Retinal pigment epithelial cell (primary cell): ENCODE data around the gene MKX.

Experiments used
- DNase-seq: peaks from one replicate; pipeline ENCODE4 v3.0.0-alpha.2; 2010; ENCODE audit warnings: low read depth
- H3K4me3 ChIP-seq: 2 replicates; pipeline ENCODE4 v1.5.1; 2011; ENCODE audit warnings: mild to moderate bottlenecking, low read length, control low read depth, moderate library complexity
- TF ChIP-seq, protein P1 (sequence below): conservative IDR thresholded peaks from 2 replicates; pipeline ENCODE4 v1.5.1; 2011; ENCODE audit warnings: low read depth, low read length, control low read depth, inconsistent platforms

The MKX gene

DNA sequence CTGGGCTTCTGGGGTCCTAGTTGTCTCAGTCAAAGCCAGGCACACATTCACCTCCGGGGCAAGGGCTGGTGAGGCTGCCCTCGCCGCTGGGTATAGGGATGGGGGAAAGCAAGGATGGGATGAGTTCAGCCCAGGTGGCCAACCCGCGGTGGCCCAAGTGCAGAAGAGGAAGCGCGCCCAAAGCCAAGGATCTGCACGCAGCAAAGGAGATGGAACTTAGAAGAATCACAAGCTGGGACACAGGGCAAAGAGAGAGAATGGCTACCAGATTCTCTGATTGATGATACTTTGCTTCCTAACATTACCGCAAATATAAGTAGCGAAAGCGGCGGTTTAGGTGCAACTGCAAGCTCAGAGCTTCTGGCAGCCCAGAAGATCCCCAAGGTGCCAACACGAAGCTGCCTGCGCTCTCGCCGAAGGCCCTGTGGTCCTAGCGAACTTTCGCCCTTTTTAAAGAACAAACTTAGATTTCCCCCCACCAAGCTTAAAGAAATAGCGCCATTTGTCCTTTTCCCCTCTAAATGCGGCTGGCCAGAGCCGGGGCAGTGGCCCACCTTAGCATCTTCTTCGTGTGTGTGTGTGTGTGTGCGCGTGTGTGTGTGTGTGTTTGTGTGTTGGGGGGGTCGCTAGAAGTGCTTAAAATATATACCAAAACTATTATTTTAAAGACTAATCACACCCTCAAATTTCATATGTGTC, 927 bp upstream of the MKX start:
- TF ChIP-seq, protein P1, sequence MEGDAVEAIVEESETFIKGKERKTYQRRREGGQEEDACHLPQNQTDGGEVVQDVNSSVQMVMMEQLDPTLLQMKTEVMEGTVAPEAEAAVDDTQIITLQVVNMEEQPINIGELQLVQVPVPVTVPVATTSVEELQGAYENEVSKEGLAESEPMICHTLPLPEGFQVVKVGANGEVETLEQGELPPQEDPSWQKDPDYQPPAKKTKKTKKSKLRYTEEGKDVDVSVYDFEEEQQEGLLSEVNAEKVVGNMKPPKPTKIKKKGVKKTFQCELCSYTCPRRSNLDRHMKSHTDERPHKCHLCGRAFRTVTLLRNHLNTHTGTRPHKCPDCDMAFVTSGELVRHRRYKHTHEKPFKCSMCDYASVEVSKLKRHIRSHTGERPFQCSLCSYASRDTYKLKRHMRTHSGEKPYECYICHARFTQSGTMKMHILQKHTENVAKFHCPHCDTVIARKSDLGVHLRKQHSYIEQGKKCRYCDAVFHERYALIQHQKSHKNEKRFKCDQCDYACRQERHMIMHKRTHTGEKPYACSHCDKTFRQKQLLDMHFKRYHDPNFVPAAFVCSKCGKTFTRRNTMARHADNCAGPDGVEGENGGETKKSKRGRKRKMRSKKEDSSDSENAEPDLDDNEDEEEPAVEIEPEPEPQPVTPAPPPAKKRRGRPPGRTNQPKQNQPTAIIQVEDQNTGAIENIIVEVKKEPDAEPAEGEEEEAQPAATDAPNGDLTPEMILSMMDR, result no peak
- DNase-seq, result no peak
- H3K4me3 ChIP-seq, result peak overlapping the region; percentile 31

DNA sequence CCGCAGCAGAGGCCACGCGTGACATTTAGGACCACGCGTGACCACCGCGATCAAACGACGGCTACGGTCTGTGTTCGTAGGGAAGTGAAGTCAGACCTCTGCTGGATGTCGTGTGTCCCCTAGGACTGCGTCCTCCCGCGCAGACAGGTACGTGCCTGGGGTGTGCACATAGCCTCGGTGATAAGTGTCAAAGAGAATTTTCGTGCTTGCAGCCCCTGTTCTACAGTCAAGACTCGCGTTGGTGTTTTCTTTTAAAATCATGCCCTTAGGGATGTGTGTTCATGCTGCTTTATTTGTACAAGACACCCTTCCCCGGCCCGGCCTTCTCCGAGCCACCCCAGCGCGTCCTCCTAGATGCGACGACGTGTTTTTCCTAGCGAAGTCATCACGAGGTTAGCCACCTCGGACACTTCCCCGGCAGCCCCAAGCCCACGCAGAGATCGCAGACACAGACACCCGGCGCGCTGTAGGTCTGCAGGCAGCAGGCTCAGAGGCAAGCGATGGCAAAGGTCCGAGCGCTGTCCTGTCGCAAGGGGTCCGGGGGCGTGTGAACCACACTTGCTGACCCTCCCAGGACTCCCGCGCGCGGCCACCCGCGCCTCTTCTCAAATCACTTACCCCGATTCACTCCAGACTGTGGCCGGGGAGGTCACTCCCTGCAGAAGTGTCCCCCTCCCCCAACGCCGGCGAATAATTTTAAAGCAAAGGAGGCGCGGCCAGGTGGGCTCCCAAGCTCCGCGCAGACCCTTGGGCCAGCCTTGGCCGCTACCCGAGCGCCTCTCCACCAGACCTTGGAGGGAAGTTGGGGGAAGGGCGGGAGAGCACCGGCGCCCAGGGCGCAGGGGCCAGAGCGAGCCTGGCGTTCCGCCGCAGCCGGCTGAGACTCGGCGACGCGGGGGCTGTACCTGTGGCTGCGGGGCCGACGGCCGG, 552 bp downstream of the MKX start:
- TF ChIP-seq, protein P1, result no peak
- DNase-seq, result no peak
- H3K4me3 ChIP-seq, result peak overlapping the region; percentile 10

DNA sequence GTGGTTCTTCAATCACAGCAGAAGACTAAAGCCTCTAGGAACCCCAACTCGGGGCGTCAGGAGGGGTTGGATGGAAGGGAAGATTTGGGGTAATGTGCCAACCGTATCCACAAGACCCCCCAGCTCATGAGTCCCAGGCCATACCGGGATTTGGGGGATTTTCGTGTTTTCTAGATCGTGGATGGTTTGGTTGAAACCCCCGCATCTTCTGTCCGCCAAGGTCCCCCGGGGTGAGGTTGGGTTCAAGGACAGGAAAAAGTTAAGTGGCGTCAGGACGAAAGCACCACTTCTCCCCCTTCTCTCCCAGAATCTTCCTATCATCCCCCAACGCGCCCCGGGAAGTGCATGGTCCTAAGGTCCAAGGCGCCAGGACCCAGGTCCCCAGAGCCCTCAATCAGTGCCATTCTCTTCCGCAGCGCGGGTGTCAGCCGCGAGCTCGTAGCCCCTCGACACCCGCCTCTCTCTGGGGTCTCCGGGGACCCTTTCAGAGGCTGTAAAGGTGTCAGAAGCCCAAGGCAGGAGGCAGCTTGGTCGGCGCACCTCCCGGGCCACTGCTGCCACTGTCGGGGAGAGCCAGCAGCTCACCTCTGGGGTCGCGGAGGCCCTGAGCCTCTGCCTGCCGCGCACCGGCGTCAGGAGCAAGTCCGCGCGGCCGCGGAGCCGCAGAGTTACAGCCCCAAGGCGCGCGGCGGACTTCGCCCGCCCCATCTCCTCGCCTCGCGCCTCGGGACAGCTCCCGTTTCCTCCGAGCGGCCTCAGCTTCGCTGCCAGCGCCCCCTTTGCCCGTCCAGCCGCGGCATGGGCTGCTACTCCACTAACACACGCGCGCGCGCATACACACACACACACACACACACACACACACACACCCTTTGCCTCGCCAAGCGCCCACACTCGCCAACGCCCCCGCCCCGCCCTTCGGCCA, 1.5 kb downstream of the MKX start:
- DNase-seq, result no peak
- H3K4me3 ChIP-seq, result peak overlapping the region; percentile 55
- TF ChIP-seq, protein P1, result no peak

DNA sequence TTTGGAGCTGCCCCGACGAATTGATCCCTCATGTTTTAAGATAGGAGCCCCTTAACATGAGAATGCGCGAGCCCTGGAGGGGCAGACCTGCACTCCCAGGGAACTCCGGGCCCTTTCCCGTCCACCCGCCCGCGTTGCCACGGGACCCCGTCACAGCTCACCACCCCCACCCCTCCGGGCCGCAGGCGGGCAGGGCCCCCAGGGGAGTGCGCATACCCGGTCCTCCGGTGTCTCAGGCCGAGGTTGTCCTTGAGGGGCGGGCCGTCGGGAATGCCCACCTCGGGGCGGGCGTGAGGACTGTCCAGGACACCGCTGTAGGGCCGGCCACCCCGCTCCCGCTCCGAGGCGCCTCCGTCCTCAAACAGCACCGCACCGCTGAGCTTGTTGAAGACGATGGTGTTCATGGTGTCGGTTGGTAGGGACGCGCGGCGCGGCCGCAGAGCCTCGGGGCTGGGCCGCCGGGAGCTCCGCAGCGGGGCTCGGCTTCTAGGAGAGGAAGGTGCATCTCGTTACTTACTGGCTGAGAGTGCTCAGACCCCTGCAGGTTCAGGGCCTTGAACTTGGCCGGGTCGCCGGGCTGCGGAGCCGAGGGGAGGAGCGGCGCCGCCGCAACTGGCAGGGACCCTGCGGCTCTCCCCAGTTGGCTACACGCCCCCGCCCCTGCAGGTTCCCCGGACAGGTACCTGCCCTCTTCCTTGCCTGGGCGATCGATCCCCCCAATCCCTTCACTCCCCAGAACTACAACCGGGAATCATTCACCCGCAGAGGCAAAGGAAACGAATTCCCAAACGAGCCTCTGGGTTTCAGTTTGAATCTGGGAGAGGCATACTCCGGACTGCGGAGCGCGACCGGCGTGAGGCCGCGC, 2.4 kb downstream of the MKX start:
- TF ChIP-seq, protein P1, result no peak
- H3K4me3 ChIP-seq, result peak overlapping the region; percentile 55
- DNase-seq, result no peak

DNA sequence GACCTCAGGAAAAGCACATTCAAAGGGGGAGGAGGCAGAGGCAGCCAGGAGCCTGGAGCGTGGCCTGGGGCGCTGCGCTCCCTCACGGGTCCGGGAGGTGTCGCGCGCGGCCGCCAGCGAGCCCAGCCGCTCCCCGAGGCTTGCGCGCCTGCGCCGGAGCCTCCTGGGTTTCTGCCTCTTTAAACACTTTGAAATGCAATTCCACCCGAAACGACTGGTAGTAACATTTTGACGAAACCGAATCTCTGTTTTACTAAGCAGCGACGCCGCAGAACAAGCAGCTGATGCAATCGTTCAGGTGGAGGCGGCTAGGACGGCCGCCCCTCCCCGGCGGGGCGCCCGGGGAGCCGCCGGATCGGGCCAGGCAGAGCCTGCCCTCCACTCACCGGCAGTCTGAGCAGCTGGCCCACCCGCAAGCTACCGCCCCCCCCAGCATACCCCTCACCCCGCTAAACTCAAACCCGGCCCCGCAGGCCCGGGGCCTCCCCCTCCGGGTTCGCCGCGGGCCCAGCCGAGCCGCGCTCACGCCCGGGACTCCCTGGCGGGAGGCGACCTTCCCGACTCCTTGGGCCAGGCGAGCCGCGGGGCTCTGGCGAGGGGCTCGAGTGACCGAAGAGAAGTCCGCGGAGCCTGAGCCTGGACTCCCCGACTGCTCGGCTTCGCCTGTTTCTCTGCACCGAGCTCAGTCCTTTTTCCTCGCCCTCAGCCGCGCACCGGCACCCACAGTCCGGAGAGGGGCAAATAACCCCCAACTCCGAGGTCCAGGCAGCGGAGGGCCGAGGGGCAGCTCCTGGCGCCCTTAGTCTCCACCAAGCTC, 3.2 kb downstream of the MKX start:
- TF ChIP-seq, protein P1, result peak; percentile 69
- H3K4me3 ChIP-seq, result peak overlapping the region; percentile 55
- no peak for DNase-seq
